Nucleus accumbens (tissue), 56 donors: Measurements from ENCODE around the gene TP63.
"Not testable (repeated sequence)": the region's sequence is repeated elsewhere in the genome, so short reads cannot be mapped to it uniquely, and the experiment has no call there.

Experiments used
- DNase-seq, 56 donors: peaks; one replicate each; lab custom pipeline; 2025; lab: John Stamatoyannopoulos, UW

The TP63 gene

GRCh38 chr3:189720736-189721417 is 89.7 kb downstream of the TP63 start:
- no peak for DNase-seq

GRCh38 chr3:189721873-189722665 is 90.9 kb downstream of the TP63 start:
- no peak for DNase-seq

- DNase-seq, result no peak
Measured at GRCh38 chr3:189724356-189724755, 93.2 kb downstream of the TP63 start.

- DNase-seq, result no peak
Measured at GRCh38 chr3:189726277-189726676, 95.1 kb downstream of the TP63 start.

- no peak for DNase-seq
Measured at GRCh38 chr3:189727158-189727557, 96.0 kb downstream of the TP63 start.

- no peak for DNase-seq
Measured at GRCh38 chr3:189727898-189728297, 96.7 kb downstream of the TP63 start.

GRCh38 chr3:189728915-189729314 is 97.7 kb downstream of the TP63 start:
- DNase-seq, result no peak

GRCh38 chr3:189734061-189734460 is 102.9 kb downstream of the TP63 start:
- no peak for DNase-seq

GRCh38 chr3:189735913-189736312 is 104.7 kb downstream of the TP63 start:
- no peak for DNase-seq

- no peak for DNase-seq
Measured at GRCh38 chr3:189737071-189737470, 105.9 kb downstream of the TP63 start.

GRCh38 chr3:189737619-189738018 is 106.4 kb downstream of the TP63 start:
- no peak for DNase-seq

GRCh38 chr3:189739378-189739777 is 108.2 kb downstream of the TP63 start:
- no peak for DNase-seq

GRCh38 chr3:189740156-189740555 is 109.0 kb downstream of the TP63 start:
- DNase-seq, result no peak

GRCh38 chr3:189744235-189744634 is 113.0 kb downstream of the TP63 start:
- DNase-seq, result no peak

- no peak for DNase-seq
Measured at GRCh38 chr3:189745622-189746021, 114.4 kb downstream of the TP63 start.

- no peak for DNase-seq
Measured at GRCh38 chr3:189748046-189748445, 116.9 kb downstream of the TP63 start.

GRCh38 chr3:189750972-189751371 is 119.8 kb downstream of the TP63 start:
- DNase-seq, result not testable (repeated sequence)

GRCh38 chr3:189754356-189754755 is 123.2 kb downstream of the TP63 start:
- no peak for DNase-seq

- no peak for DNase-seq
Measured at GRCh38 chr3:189756582-189757078, 125.4 kb downstream of the TP63 start.

- no peak for DNase-seq
Measured at GRCh38 chr3:189758186-189758585, 127.0 kb downstream of the TP63 start.

GRCh38 chr3:189766416-189766815 is 135.2 kb downstream of the TP63 start:
- DNase-seq, result no peak
